Stimulated activated naive CD8-positive, alpha-beta T cell treated with anti-CD3 and anti-CD28 coated beads, Interleukin-15, amount 100 ng/mL, for 72 hours (primary cell): Measurements from ENCODE around the gene PLOD3.

Source experiments
- ATAC-seq: fragments of 150-1000 bp; cut with Tn5 transposase; 2 replicates; pipeline ENCODE4 v1.10.0; 2021; ENCODE audit warnings: mild to moderate bottlenecking, moderate library complexity
- DNase-seq, 2 donors: peaks; one replicate each; pipeline ENCODE4 v3.0.0; 2021 to 2022
- H3K27ac Mint-ChIP-seq, 2 donors: one replicate each; pipeline ENCODE4 v1.8.0; 2022; ENCODE audit warnings: mild to moderate bottlenecking in 2 of 2, mixed read lengths in 2 of 2, moderate library complexity in 2 of 2
- H3K27me3 Mint-ChIP-seq: one replicate; pipeline ENCODE4 v1.8.0; 2022; ENCODE audit warnings: mixed read lengths
- H3K4me1 Mint-ChIP-seq: one replicate; pipeline ENCODE4 v1.8.0; 2022; ENCODE audit warnings: mild to moderate bottlenecking, mixed read lengths
- H3K4me3 Mint-ChIP-seq, 2 donors: one replicate each; pipeline ENCODE4 v1.8.0; 2022; ENCODE audit warnings: mild to moderate bottlenecking in 2 of 2, mixed read lengths in 2 of 2, moderate library complexity in 1 of 2
- H3K9me3 Mint-ChIP-seq, 2 donors: one replicate each; pipeline ENCODE4 v1.8.0; 2022; ENCODE audit warnings: mixed read lengths in 2 of 2

PLOD3 gene

GRCh38 chr7:101231644-101232043 lies 14.3 kb upstream of the PLOD3 start:
- Mint-ChIP-seq H3K4me1 (peaks cover 7% of the 10 kb centered on the region), H3K27me3 (no peaks in the 10 kb centered on the region), H3K9me3 (no peaks in the 10 kb centered on the region), H3K4me3 (peak overlapping the region in 1 of 2 donors; percentile 14), H3K27ac (peak overlapping the region in 1 of 2 donors; percentile 55)
- ATAC-seq (no peak), DNase-seq (no peak)

DNA sequence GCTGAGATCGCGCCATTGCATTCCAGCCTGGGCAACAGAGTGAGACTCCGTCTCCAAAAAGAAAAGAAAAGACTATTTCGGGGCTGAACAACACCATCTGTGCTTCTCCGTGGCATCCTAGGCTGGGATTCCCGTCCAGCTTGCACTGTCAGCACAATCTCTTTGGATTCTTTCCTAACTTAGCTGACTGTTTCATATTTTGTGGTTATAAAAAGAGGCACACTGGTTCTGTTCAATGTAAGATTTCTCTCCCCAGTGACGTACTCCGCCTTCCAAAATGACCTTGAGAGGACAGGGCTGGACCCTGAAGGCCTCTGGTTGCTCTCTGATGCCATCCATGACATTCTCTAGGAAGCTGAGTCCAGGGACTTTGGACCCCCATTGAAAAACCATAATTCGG lies 9.3 kb upstream of the PLOD3 start:
- DNase-seq (no peak), ATAC-seq (no peak)
- Mint-ChIP-seq H3K4me3 (no peak overlapping the region), H3K27ac (no peak overlapping the region), H3K9me3 (no peaks in the 10 kb centered on the region), H3K4me1 (peaks cover 11% of the 10 kb centered on the region), H3K27me3 (no peaks in the 10 kb centered on the region)

- H3K9me3 Mint-ChIP-seq: no peaks in the 10 kb centered on the region
- DNase-seq: no peak
- no peaks in the 10 kb centered on the region for H3K27me3 Mint-ChIP-seq
- peaks cover 19% of the 10 kb centered on the region for H3K4me1 Mint-ChIP-seq
- no peak overlapping the region for H3K4me3 Mint-ChIP-seq
- no peak overlapping the region for H3K27ac Mint-ChIP-seq
- ATAC-seq: no peak
Measured at GRCh38 chr7:101225650-101226049, 8.3 kb upstream of the PLOD3 start.

DNA sequence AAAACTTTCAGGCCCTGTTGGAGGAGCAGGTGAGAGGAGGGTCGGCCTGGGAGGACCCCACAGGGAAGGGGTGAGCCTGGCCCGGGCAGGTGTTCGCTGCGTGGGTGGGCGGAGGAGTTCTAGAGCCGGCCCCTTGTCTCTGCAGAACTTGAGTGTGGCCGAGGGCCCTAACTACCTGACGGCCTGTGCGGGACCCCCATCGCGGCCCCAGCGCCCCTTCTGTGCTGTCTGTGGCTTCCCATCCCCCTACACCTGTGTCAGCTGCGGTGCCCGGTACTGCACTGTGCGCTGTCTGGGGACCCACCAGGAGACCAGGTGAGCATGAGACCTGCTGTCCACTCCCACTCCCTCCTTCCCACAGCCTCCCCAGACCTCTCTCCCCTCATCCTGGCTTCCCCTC lies 6.1 kb upstream of the PLOD3 start:
- no peak for ATAC-seq
- no peak overlapping the region for H3K27ac Mint-ChIP-seq

DNA sequence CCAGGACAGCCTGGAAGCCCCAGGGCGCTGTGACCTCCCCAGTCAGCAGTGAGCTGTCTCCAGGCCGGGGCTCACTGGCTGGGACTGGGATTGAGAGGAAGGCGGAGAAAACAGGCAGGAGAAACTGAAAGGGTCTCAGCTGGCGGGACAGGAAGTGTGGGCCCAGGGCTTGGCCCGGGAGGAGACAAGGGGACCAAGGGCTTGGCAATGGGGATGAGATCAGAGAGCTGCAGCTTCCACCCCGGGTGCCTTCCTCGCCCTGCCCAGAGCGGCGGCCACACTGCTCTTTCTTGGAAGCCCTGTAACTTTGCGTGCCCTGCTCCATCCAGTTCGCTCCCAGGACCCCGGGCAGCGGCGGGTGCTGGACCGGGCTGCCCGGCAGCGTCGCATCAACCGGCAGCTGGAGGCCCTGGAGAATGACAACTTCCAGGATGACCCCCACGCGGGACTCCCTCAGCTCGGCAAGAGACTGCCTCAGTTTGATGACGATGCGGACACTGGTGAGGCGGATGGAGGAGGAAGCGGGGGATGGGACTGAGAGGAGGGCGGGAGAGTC lies 5.0 kb upstream of the PLOD3 start:
- Mint-ChIP-seq H3K27me3 (no peaks in the 10 kb centered on the region), H3K27ac (no peak overlapping the region)

More for the DNA sequence above, 6.1 kb upstream of the PLOD3 start:
- Mint-ChIP-seq H3K27me3 (no peaks in the 10 kb centered on the region), H3K9me3 (no peaks in the 10 kb centered on the region), H3K4me1 (peaks cover 34% of the 10 kb centered on the region), H3K4me3 (no peak overlapping the region)
- DNase-seq: no peak

DNA sequence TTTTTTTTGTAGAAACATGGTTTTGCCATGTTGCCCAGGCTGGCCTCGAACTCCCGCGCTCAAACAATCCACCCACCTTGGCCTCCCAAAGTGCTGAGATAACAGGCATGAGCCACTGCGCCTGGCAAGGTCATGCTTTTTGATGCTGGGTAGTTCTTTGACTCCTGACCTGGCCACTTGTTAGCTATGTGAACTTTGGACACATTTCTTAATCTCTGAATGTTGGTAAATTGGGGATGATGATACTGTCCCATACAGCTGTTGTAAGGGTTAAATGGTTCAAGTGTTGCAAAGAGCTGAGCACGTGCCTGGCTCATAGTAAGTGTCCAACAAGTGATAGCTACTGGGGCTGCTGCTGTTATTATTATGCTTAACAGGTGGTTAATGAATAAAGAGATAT lies 2.9 kb upstream of the PLOD3 start:
- ATAC-seq (no peak), DNase-seq (no peak)
- Mint-ChIP-seq H3K27me3 (no peaks in the 10 kb centered on the region), H3K4me1 (peaks cover 53% of the 10 kb centered on the region), H3K27ac (peak overlapping the region in 1 of 2 donors; percentile 61), H3K9me3 (no peaks in the 10 kb centered on the region), H3K4me3 (no peak overlapping the region)

More for the DNA sequence above, 5.0 kb upstream of the PLOD3 start:
- ATAC-seq (no peak), DNase-seq (no peak)
- Mint-ChIP-seq H3K9me3 (no peaks in the 10 kb centered on the region), H3K4me3 (no peak overlapping the region), H3K4me1 (peaks cover 37% of the 10 kb centered on the region)

DNA sequence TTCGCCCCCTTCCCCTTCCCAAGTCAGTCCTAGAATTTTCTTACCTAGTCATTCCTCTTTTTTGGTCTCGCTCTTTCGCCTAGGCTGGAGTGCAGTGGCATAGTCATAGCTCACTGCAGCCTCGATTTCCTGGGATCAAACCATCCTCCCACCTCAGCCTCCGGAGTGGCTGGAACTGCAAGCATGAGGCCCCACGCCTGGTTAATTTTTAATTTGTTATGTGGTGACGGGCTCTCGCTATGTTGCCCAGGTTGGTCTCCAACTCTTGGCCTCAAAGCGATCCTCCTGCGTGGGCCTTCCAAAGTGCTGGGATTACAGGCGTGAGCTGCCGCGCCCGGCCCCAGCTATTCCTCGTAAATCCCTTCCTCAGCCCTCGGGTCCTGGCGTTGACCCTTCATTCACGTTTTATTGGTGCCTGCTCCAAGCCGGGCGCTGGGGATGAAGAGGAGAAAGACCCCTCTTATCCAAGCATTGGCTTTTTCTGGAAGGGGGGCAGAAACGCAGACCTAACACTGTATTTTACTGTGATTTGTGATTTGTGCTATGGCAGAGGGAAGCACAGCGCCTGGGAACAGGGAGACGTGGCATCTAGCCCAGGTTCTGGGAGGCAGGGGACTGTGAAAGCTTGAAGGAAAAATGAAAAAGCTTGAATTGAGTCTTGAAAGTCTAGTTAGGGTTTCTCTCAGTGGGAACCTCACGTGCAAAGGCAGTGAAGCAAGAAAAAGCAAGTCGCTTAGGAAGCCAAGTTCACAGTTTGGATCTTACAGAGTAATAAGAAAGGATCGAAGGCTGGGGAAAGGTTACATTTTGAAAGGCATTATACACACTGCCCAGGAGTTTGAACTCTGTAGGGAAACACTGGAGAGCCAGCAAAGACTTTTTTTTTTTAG lies 1.1 kb upstream of the PLOD3 start:
- H3K4me3 Mint-ChIP-seq: peak overlapping the region; percentile 90 to 96
- peak; percentile 19 for ATAC-seq
- peaks cover 53% of the 10 kb centered on the region for H3K4me1 Mint-ChIP-seq
- no peaks in the 10 kb centered on the region for H3K27me3 Mint-ChIP-seq
- H3K27ac Mint-ChIP-seq: peak overlapping the region; percentile 91 to 96
- no peaks in the 10 kb centered on the region for H3K9me3 Mint-ChIP-seq
- no peak for DNase-seq

DNA sequence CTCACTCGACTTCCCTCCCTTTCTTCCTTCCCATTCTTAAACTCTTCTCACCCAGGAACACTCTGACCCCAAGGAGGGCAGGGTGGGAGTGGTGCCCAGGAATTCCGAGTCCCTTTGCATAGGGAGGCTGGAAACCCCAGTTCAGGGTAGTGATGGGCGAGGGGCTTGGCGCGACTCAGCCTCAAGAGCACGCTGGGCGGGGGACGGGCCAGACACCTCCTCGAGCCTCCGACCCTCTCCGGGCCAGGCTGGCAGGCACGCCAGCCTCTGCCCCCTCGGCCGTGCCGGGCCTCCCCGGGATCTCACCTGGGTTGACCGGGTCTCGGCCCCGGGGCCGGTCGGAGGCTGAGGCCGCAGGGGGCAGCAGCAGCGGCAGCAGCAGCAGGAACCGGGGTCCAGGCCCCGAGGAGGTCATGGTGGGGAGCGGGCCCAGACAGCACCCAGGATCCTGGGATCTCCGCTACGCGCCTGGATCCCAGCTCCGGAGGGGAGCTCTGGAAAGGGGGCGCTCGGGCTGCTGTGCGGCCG lies 457 bp downstream of the PLOD3 start:
- H3K4me3 Mint-ChIP-seq: peak overlapping the region; percentile 90 to 96
- peak overlapping the region in 1 of 2 donors; percentile 45 for H3K27ac Mint-ChIP-seq
- DNase-seq (peak in 1 of 2 donors; percentile 52), ATAC-seq (peak; percentile 24)
- peaks cover 51% of the 10 kb centered on the region for H3K4me1 Mint-ChIP-seq
- no peaks in the 10 kb centered on the region for H3K27me3 Mint-ChIP-seq
- H3K9me3 Mint-ChIP-seq: no peaks in the 10 kb centered on the region

- H3K27ac Mint-ChIP-seq: peak overlapping the region; percentile 45 to 88
- ATAC-seq (no peak), DNase-seq (no peak)
- peak overlapping the region; percentile 90 to 96 for H3K4me3 Mint-ChIP-seq
- peaks cover 44% of the 10 kb centered on the region for H3K4me1 Mint-ChIP-seq
- no peaks in the 10 kb centered on the region for H3K9me3 Mint-ChIP-seq
- H3K27me3 Mint-ChIP-seq: no peaks in the 10 kb centered on the region
Measured at GRCh38 chr7:101216001-101216859, 1.2 kb downstream of the PLOD3 start.

DNA sequence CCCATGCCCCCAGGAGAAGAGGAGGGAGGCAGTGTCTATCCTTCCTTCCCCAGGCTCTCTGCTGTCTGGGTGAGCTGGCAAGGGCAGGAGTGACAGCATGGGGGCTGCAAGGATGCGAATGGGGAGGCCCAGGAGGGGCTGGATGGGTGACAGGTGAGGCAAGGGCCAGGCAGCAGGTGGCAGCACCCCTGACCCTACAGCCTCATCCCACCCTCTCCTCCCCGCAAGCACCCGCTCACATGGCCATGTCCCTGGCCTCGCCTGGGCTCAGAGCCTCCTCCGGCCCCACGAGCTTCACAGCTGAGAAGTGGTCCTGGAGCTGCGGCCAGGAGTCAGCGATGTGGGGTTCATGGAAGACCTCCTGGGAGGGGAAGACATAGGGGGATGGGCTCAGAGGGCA lies 5.4 kb downstream of the PLOD3 start:
- Mint-ChIP-seq H3K4me1 (peaks cover 16% of the 10 kb centered on the region), H3K4me3 (no peak overlapping the region), H3K27ac (no peak overlapping the region), H3K9me3 (no peaks in the 10 kb centered on the region), H3K27me3 (no peaks in the 10 kb centered on the region)
- no peak for ATAC-seq
- no peak for DNase-seq

DNA sequence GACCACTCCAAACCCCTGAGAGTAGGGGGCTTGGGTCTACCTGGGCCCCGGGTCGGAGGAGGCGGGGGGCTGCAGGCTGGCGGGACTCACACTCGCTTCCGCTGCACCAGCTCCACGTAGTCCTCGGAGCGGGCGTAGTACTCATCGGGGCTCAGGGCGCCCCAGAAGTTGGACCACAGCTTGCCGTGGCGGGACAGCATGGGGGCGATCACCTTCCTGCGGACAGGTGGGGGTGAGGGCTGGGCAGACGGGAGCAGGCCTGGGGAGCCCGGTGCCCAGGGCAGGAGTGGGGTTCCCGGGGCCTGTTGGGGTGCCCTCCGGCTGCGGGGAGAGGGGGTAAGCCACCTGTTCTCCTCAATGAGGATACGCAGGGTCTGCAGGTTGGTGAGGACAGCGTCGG lies 5.9 kb downstream of the PLOD3 start:
- no peak overlapping the region for H3K4me3 Mint-ChIP-seq
- H3K27me3 Mint-ChIP-seq: no peaks in the 10 kb centered on the region
- H3K9me3 Mint-ChIP-seq: no peaks in the 10 kb centered on the region
- H3K27ac Mint-ChIP-seq: no peak overlapping the region
- DNase-seq: no peak
- peak; percentile 27 for ATAC-seq
- peaks cover 10% of the 10 kb centered on the region for H3K4me1 Mint-ChIP-seq

DNA sequence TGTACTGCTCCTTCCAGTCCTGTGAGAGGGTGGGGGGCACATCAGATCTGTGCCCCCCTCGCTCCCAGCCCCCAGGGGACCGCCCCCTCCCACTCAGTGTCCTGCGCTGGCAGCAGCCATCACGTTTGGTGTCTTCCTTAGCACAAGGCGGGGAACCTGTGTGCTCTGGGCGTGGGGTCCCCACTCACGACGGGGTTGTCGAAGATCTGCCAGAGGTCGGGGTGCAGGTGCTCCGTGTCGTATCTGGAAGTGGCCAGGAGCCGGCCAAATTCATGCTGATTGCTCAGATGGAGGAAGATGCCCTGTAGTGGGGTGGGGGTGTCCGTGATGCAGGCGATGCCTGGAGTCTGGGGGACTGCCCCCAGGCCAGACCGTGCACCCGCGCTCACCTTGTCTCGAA lies 7.2 kb downstream of the PLOD3 start:
- H3K9me3 Mint-ChIP-seq: no peaks in the 10 kb centered on the region
- ATAC-seq (no peak), DNase-seq (no peak)
- no peak overlapping the region for H3K4me3 Mint-ChIP-seq
- peaks cover 11% of the 10 kb centered on the region for H3K4me1 Mint-ChIP-seq
- no peaks in the 10 kb centered on the region for H3K27me3 Mint-ChIP-seq
- no peak overlapping the region for H3K27ac Mint-ChIP-seq

GRCh38 chr7:101208794-101209193 lies 8.6 kb downstream of the PLOD3 start:
- Mint-ChIP-seq H3K27ac (peak overlapping the region in 1 of 2 donors; percentile 21), H3K4me1 (peaks cover 14% of the 10 kb centered on the region), H3K9me3 (no peaks in the 10 kb centered on the region), H3K4me3 (no peak overlapping the region), H3K27me3 (peaks cover 6% of the 10 kb centered on the region)
- DNase-seq (no peak), ATAC-seq (no peak)

DNA sequence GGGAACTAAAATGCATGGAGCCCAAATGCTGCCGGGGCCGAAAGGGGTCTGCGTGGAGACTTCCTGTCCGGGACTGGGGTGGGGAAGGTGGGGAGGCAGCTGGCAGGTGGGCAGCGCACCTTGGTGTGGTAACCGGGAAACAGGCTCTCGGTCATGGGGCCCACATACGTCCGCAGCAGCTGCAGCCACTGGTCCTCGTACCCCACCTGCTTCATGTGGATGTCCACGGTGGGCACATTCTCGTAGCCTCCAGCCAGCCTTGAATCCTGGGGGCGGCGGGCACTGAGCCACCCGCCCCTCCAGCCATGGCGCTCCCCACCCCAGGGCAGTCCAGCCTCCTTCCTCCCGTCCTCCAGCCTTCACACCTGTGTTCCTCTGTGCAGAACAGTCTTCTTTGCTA lies 9.9 kb downstream of the PLOD3 start:
- Mint-ChIP-seq H3K27me3 (peaks cover 20% of the 10 kb centered on the region), H3K27ac (no peak overlapping the region), H3K9me3 (no peaks in the 10 kb centered on the region), H3K4me1 (peaks cover 17% of the 10 kb centered on the region), H3K4me3 (no peak overlapping the region)
- no peak for DNase-seq
- ATAC-seq: no peak

DNA sequence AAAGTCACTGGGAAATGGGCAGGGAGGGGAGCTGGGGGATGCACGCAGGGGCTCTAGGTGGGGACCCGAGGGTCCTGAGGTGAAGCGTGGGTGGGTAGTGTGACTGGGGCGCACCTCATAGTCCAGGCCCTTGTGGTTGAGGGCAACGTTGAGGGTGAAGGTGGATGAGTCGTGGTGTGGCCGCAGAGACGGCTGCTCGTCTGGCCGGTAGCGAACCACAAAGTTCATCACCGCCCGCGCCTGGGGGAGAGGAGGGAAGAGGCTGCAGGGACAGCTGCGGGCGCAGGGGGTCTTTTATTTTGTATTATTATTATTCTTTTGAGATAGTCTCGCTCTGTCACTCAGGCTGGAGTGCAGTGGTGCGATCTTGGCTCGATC lies 10.7 kb downstream of the PLOD3 start:
- Mint-ChIP-seq H3K27ac (no peak overlapping the region), H3K9me3 (no peaks in the 10 kb centered on the region), H3K4me3 (no peak overlapping the region), H3K27me3 (peaks cover 28% of the 10 kb centered on the region), H3K4me1 (peaks cover 20% of the 10 kb centered on the region)
- ATAC-seq (no peak), DNase-seq (no peak)
